PC-3 (cell line): Measurements from ENCODE around the gene NFAT5.

Experiments
- CTCF ChIP-seq: fragments of 300-600 bp; sonication (generic); conservative IDR thresholded peaks from 2 replicates; pipeline ENCODE4 v1.5.1; 2017; ENCODE audit warnings: antibody characterized with exemption, low read depth, mild to moderate bottlenecking, low read length
- EZH2 ChIP-seq: fragments of 300-600 bp; sonication (generic); IDR thresholded peaks from one replicate; pipeline ENCODE4 v1.6.1; 2017; ENCODE audit warnings: antibody characterized with exemption, mild to moderate bottlenecking, low read length; ENCODE audit not compliant: unreplicated experiment
- EZH2phosphoT487 ChIP-seq: fragments of 300-600 bp; sonication (generic); IDR thresholded peaks from 2 replicates; pipeline ENCODE4 v1.6.1; 2018; ENCODE audit warnings: mild to moderate bottlenecking, antibody characterized with exemption, low read length, borderline replicate concordance

GRCh38 chr16:69741519-69741918, 175.8 kb downstream of the NFAT5 start:
- TF ChIP-seq CTCF (no peak), EZH2 (no peak), EZH2phosphoT487 (no peak)
